Measurements from ENCODE around the gene RPL27A.

Gene RPL27A

DNA sequence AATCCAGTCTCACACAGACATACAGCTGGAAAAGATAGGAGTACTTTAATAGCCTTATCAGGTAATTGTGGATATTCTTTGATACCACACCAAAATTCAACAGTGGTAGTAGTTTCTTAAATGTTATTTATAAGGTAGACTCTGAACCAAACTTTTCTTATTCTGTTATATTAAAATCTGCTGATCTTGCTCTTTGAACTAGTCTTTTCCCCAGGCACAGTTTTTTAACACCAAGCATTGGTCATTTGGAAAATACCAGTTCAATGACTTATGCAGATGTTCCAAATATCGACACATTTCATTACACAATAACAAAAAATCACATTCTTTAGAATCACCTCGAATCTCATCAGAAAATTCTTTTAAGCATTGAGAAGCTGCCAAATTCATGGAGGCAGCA, 7.7 kb upstream of the RPL27A start:
- no peak for DNase-seq (ENCODE audit: low spot score)

- no peak for DNase-seq (ENCODE audit: low spot score)
Observed at GRCh38 chr11:8676458-8676857, 6.1 kb upstream of the RPL27A start.

GRCh38 chr11:8679006-8679405, 3.6 kb upstream of the RPL27A start:
- no peak for DNase-seq (ENCODE audit: low spot score)

DNA sequence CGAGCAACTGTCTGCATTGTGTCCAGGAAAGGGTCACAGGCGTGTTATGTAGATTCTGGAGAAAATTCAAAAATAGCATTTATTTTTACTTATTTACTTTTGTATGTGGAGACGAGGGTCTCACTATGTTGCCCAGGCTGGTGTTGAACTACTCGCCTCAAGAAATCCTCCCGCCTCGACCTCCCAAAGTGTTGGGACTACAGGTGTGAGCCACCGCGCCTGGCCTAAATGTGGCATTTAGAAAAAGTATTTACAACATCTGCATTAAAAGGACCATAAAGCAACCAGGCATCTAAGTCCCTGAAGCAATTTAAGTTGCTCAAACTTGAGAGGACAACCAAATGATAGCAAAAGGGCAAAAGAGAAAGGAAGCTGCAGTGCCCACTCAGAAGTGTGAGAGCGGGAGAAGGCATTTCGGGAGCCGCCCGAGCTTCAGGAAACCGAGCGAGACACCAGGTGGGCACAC, 722 bp upstream of the RPL27A start:
- DNase-seq (ENCODE audit: low spot score), result no peak

DNA sequence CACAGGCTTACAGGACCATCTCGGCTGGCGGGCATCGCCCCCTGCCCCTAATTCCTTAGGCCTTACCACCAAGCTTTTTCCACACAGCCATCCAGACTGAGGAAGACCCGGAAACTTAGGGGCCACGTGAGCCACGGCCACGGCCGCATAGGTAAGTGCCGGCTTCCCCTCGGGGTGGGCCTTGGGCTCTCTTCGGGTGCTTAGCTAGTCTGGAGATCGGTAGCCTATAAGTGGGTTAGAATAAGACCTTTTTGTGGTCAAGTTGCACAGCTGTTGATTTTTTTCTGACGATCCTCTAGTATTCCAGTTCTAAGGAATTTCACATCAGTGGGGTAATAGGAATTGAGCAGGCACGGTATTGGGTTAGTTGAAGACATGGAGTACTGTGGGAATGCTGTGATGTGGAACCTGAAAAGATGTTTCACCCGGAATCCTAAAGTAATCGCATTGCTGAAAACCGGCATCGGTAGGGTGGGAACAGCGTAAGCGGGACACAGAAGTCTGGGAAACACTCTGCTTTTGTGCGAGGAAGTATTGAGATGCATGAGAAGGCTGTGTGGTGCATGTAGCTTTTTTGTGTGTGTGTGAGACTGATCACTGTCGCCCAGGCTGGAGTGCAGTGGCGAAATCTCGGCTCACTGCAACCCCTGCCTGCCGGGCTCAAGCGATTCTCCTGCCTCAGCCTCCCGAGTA, 669 bp downstream of the RPL27A start:
- DNase-seq (ENCODE audit: low spot score), result no peak

DNA sequence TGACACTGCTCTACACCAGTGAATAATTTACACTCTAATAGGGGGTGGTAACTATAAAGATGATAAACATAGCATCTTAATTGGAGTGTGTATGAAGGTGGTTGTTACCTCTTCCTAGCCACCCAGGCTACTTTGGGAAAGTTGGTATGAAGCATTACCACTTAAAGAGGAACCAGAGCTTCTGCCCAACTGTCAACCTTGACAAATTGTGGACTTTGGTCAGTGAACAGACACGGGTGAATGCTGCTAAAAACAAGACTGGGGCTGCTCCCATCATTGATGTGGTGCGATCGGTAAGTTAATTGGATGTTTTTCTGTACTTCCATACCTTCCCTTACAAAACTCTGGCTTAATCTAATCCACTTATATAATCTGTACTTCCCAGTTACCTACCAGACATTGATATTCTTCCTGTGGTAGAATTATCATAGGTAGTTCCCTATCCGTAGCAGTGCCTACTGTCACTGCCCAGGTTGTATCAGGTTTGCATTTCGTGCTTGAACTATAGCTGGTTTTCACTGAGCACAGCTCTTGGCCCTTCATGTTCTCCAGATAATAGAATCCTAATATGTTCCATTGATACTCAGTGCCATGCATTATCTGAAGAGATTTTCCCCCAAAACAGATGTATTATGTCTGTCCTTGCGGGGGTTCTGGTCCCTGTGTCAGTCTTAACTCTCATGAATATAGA, 2.2 kb downstream of the RPL27A start:
- no peak for DNase-seq (ENCODE audit: low spot score)

DNA sequence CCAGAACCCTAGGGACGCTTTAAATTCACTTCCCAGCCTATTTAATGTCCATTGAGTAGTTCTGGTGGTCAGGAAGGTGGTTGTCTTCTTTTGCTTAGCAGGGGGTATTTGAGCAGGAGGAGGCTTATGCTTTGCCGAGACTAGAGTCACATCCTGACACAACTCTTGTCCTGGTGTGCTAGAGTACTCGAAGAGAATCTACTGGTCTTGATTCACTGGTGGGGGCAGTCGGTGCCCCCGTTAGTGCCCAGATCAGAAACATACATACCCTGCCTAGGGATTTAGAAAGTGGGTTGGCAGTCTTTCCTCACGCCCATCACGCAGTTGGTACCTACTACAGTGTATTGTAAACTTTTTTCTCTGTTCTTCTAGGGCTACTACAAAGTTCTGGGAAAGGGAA, 2.7 kb downstream of the RPL27A start:
- no peak for DNase-seq (ENCODE audit: low spot score)

- no peak for DNase-seq (ENCODE audit: low spot score)
Observed at GRCh38 chr11:8685820-8686219, 3.2 kb downstream of the RPL27A start.

DNA sequence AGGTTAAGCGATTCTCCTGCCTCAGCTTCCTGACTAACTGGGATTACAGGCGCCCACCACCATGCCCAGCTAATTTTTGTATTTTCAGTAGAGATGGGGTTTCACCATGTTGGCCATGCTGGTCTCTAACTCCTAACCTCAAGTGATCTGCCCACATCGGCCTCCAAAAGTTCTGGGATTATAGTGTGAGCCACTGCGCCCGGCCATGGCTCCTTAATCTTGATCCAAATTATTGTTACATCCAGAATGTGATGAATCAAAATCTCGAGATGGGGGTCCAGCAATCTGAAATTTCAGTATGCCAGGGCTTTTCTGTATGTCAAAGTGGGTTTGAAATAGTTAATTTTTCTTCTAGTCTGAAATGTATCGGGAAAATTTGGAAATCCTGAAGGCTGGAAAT, 3.7 kb downstream of the RPL27A start:
- no peak for DNase-seq (ENCODE audit: low spot score)

DNA sequence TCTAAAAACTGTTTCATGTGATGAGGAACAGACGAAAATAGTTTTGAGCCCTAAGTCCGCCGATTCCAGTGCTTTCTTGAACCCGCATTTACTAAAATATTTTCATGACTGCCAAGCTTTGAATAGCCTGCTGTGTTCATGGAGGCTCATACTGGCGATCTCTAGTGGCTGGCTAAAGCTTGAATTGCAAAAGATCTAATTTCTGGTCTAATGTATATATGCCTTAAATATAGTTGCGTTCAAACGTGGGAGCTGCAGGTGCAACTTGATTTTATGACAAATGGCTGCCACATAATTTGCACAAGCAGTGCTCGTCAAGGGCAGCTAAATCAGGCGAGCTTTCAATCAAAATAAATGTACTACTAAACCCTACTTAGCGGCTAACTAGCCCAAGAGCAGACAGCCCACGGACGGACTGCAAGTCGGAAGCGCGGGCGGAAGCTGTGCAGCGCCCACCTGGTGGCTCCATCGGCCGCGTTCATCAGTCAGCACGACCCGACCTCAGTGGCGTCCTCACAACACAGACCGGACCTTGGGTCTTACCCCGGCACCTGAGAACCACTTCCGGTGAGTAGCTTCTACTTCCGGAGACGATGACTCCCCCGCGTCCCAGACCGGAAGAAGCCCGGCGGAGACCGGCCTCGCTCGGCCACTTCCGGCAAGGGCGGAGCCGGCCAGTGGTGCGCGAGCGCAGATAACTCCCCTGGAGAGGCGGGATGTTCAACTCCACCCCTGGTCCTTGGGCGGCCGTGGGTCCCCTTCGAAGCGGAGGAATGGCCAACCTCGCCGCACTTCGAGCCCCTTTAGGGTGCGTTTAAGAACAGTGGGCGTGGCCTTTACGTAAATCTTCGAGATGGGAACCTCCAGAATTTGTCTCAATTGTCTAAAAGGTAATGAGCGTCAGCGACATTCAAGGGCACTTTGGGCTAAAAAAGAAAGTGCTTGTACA, 6.1 kb downstream of the RPL27A start:
- peak; percentile 97 for DNase-seq (ENCODE audit: low spot score)

- DNase-seq (ENCODE audit: low spot score), result no peak
Observed at GRCh38 chr11:8689726-8690255, 7.2 kb downstream of the RPL27A start.

DNA sequence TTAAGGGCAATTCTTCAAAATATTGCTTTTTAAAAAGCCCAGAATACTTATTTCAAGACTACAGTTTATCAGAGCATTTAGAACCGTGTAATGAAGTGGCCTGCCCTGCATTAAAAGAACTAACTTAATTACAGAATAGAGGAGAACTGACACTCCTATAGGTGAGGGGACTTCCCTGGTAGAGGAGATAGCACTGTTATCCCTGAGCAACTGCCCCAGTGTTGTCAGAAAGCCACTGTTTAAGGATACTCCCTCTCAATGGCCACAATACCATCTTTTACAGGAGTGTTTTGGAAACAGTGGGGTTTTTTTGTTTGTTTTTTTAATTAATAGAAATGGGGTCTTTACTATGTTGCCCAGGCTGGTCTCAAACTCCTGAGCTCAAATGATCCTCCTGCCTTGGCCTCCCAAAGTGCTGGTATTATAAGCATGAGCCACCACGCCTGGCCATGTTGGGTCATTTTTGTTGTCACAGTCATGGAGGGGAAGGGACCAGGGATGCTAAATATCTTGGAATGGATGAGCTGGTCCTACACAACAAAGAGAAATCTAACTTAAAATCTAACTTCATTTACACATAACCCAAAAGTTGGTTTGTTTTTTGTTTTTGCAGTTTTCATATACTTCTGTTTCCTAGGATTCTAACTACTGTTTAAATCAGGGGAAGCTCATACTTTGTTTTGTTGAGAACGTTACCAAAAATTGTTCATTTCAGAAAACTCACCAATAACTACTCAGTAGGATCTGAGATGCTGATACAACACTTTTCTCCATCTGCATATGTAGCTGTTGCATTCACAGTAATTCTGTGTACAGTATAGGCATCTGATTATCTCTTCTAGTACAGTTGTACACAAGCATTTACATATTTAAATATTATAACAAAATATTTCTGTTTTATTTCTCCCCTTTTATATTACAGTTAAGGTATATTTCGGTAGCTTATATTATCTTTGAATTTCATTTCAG, 8.1 kb downstream of the RPL27A start:
- DNase-seq (ENCODE audit: low spot score), result no peak

- no peak for DNase-seq (ENCODE audit: low spot score)
Observed at GRCh38 chr11:8691601-8692000, 9.0 kb downstream of the RPL27A start.

- no peak for DNase-seq (ENCODE audit: low spot score)
Observed at GRCh38 chr11:8692417-8692816, 9.8 kb downstream of the RPL27A start.

DNA sequence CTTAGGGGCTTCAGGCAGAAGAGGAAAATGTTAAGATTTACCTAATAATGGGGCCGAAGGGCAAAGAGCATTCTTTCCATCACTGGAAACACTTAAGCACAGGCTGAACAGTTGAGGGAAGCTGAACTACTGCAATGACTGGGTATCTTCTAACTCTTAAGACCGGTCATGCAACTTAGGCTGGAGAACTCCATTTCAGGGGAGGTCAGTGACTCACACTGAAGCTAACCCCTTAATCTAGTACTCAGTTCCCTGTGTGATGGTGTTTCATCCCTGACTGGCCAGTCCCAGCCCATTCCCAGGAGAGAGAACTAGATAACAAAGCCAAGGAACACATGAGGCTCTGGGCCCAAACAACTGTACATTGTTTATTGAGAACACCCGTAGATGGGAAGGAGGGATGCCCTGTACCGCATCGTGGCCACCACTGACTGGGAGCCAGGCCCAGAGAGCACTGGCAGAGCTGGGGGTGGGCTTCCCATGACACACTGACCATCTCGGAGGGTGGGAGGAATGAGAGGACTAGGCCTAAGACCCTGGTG, 10.5 kb downstream of the RPL27A start:
- no peak for DNase-seq (ENCODE audit: low spot score)

DNA sequence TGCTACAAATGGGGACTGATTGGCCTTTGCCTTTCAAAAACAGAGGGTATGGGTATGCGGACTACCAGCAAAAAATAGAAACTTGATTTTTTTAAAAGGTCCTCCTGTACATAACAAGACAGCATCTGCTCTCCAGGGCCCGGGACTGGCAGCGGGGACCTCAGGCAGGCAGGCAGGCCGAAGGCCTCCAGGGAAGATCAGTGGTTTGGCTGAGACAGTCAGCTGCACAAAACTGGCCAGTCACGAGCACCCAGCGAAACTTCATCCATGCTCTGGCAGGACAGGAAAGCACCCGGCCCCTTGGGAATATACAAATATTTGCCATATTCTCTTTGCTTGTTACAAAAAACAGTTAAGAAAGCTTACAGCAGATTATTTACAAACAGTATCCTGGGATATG, 11.0 kb downstream of the RPL27A start:
- no peak for DNase-seq (ENCODE audit: low spot score)

GRCh38 chr11:8694137-8694536, 11.5 kb downstream of the RPL27A start:
- DNase-seq (ENCODE audit: low spot score), result no peak

GRCh38 chr11:8697054-8697453, 14.5 kb downstream of the RPL27A start:
- DNase-seq (ENCODE audit: low spot score), result no peak

DNA sequence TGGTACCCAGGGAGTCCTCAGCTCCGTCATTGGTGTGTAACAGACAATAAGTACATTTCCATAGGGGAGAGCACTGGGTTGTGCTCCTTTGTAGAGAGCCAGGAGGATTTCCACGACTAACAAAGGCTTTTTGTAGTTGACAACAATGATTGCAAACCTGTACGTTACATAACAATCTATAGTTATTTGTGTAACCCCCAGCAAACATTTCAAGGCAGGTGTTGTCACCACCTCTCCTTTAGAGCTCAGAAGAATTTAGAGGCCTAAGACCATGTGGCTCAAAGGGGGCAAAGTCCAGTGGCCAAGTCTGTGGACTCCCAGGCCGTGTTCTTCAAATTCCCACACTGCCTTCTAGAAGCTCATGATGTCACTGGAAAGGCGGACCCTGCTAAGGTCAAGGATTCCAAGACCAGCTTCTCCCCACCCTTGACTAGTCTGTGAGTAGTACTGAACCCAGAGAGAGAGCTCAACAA, 15.8 kb downstream of the RPL27A start:
- no peak for DNase-seq (ENCODE audit: low spot score)

- DNase-seq (ENCODE audit: low spot score), result no peak
Observed at GRCh38 chr11:8698917-8699441, 16.4 kb downstream of the RPL27A start.

DNA sequence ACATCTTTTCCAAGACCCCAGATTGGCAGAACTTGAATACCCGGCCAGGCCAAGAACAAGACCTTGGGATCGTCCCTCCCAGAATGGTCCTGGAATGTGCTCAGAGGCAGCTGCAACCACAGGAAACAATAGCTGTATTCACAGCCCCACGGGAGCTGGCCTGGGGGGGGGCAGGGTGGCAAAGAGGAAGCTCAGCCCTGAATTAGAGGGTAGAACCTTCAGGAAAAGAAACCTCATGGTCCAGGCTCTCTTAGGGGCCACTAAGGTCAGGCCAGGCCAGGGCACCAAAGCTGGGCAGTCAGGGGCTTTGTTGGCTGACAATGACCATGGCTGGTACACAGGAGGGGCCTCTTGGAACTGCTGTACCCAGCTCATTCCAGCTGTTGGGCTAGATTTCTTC, 17.3 kb downstream of the RPL27A start:
- DNase-seq (ENCODE audit: low spot score), result peak; percentile 82
